Subcutaneous abdominal adipose tissue (tissue), 5 donors: ENCODE data around the gene ISM2.

Source experiments
- H3K27ac ChIP-seq: one replicate; pipeline ENCODE4 v1.7.0; 2013; ENCODE audit warnings: low read depth, mild to moderate bottlenecking, inconsistent platforms, low read length, moderate library complexity
- H3K27me3 ChIP-seq, 5 donors: one replicate each; pipeline ENCODE4 v1.7.0; 2013; ENCODE audit warnings: low read length in 5 of 5, inconsistent platforms in 1 of 5; ENCODE audit not compliant: control insufficient read depth in 5 of 5, insufficient read depth in 4 of 5
- H3K36me3 ChIP-seq, 5 donors: one replicate each; pipeline ENCODE4 v1.7.0; 2013; ENCODE audit warnings: low read length in 5 of 5; ENCODE audit not compliant: control insufficient read depth in 5 of 5, insufficient read depth in 5 of 5
- H3K4me1 ChIP-seq, 5 donors: one replicate each; pipeline ENCODE4 v1.7.0; 2013; ENCODE audit warnings: low read length in 5 of 5, mild to moderate bottlenecking in 3 of 5, moderate library complexity in 1 of 5; ENCODE audit not compliant: control insufficient read depth in 5 of 5, insufficient read depth in 5 of 5
- H3K4me3 ChIP-seq, 5 donors: one replicate each; pipeline ENCODE4 v1.7.0; 2013; ENCODE audit warnings: low read length in 5 of 5, low read depth in 1 of 5
- H3K9ac ChIP-seq, 5 donors: one replicate each; pipeline ENCODE4 v1.7.0; 2013; ENCODE audit warnings: low read length in 5 of 5, mild to moderate bottlenecking in 4 of 5, moderate library complexity in 3 of 5
- H3K9me3 ChIP-seq, 5 donors: one replicate each; pipeline ENCODE4 v1.7.0; 2013; ENCODE audit warnings: low read length in 5 of 5; ENCODE audit not compliant: control insufficient read depth in 5 of 5
- donor health status: healthy.
- donor health status: healthy.
- donor health status: healthy.
- donor health status: healthy.
- donor health status: healthy.

The ISM2 gene

DNA sequence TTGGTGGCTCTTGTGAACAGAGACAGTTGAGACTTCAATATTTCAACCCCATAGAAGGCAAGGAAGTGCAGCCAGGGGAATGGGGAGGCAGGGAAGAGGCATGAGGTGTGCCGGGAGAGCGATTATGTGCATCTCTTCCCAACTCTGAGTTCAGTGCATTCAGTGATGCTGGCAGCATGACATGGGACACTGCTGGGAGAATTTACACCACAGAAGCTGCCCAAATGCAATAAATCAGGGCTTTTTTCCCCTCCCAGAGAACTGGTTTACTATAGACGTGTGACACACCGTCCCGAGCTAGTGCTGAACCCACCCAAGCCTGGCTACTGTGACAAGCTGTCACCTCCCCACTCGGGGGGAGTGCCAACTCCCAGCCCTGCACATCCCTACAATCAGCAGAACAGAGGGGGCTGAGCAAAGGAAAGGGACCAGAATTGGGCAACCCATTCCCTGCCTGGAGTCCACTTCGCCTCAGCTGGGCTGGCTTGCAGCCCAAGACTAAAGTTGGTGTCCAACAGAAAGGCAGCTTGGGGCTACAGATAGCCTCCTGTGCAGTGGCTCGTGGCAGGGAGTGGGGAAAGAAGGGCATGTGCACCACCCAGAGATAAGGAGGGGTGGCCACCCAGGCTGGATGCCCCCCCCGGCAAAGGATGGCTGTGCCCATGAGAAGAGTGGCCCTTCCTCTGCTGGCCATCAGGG, 24.0 kb downstream of the ISM2 start:
- Histone ChIP-seq H3K9ac (peak overlapping the region in 1 of 5 donors; percentile 13), H3K9me3 (no peaks in the 10 kb centered on the region), H3K4me3 (no peak overlapping the region), H3K27me3 (peaks cover 0 to 6% (median 3%) of the 10 kb centered on the region in 5 donors), H3K4me1 (peaks cover 0 to 12% (median 4%) of the 10 kb centered on the region in 5 donors), H3K27ac (no peak overlapping the region), H3K36me3 (peaks cover 1 to 7% (median 2%) of the 10 kb centered on the region in 5 donors)

DNA sequence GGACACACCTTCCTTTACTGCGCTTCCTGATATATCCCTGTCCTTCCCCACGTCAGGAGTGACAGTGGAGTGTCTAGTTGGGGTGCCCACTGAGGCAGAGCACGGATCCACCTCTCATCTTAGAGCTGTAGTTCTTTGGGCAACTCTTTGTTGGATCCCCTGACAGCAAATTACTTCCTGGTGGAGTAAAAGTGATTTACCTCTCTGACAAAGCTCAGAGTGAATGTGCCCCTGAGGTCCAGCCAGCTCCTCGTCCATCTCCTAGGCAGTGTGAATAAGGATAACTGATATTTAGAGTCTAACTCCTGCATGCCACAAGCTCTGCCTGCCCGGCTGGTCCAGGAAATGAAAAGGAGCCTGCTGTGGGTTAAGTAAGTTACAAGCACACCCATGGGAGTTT, 24.7 kb downstream of the ISM2 start:
- Histone ChIP-seq H3K4me1 (peaks cover 0 to 12% (median 4%) of the 10 kb centered on the region in 5 donors), H3K27me3 (peaks cover 0 to 6% (median 3%) of the 10 kb centered on the region in 5 donors), H3K36me3 (peaks cover 5 to 14% (median 10%) of the 10 kb centered on the region in 5 donors), H3K9me3 (no peaks in the 10 kb centered on the region), H3K27ac (no peak overlapping the region), H3K4me3 (no peak overlapping the region), H3K9ac (no peak overlapping the region)

DNA sequence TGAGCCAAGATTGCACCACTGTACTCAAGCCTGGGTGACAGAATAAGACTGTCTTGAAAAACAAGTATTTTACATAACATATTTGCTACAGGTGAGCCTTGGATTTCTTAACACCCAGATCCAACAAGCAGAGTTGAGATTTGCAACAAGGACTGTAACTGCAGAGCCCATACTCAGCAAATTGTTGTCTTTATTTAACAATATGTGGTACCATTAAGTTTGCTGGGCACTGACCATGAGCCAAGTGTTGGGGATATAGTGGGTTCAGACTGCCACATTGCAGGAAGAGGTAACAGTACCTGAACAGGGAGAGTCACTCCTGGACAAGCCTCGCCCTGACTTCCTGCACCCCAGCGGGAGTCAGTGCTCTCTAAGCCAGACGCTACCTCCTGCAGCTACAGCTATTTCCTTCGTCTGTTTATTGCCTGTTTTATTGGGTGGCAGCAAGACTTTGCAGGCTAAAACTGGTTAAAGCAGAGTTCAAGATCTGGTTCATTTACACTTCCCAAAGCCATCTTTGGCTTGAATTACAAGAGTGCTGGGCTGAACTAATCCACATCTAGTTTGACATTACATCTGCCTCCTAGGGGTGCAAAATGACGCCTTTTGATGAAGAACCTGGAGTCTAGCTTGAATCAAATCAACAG, 28.3 kb downstream of the ISM2 start:
- H3K27me3 ChIP-seq = no peaks in the 10 kb centered on the region
- H3K9ac ChIP-seq = no peak overlapping the region
- H3K27ac ChIP-seq = no peak overlapping the region
- H3K36me3 ChIP-seq = peaks cover 21 to 50% (median 40%) of the 10 kb centered on the region in 5 donors
- H3K4me3 ChIP-seq = no peak overlapping the region
- no peaks in the 10 kb centered on the region for H3K9me3 ChIP-seq
- peaks cover 0 to 12% (median 4%) of the 10 kb centered on the region in 5 donors for H3K4me1 ChIP-seq

DNA sequence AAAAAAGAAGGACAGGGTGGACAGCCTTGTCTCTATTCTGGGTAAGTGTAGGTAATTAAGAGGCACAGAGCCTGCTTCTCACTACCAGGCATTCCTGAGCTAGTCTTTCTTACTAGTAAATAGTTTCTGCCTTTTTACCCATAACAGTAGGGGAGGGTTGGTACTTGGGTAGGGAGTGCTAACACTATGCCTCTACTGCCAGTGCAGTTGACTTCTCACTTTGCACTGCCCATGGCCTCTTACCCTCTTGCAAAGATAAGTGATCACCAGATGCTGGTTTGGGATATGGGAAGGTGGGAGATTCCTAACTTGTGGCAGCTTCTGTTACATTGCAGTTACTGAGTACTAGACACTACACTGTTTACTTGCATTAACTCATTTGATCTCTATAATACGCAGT, 29.1 kb downstream of the ISM2 start:
- Histone ChIP-seq H3K9ac (no peak overlapping the region), H3K36me3 (peaks cover 28 to 58% (median 48%) of the 10 kb centered on the region in 5 donors), H3K4me3 (no peak overlapping the region), H3K4me1 (peaks cover 0 to 6% (median 2%) of the 10 kb centered on the region in 5 donors), H3K27ac (no peak overlapping the region), H3K27me3 (no peaks in the 10 kb centered on the region), H3K9me3 (no peaks in the 10 kb centered on the region)

DNA sequence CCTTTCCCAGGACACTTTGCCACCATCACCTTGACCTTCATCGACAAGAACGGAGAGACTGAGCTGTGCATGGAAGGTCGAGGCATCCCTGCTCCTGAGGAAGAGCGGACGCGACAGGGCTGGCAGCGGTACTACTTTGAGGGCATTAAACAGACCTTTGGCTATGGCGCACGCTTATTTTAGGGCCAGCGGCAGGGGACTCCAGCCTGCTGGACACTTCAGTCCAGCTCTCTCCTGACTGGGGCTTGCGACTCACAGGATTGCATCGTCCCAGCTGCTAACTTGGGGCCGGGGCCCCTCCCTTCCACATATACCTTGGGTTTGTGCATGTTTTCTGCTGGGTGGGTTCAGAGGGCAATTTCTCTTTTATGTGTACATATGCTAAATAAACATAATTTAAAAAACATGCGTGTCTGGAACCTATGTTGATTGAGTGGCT, 29.5 kb downstream of the ISM2 start:
- Histone ChIP-seq H3K36me3 (peaks cover 28 to 62% (median 52%) of the 10 kb centered on the region in 5 donors), H3K27me3 (no peaks in the 10 kb centered on the region), H3K4me3 (no peak overlapping the region), H3K4me1 (peaks cover 0 to 2% (median 0%) of the 10 kb centered on the region in 5 donors), H3K9me3 (no peaks in the 10 kb centered on the region), H3K9ac (no peak overlapping the region), H3K27ac (no peak overlapping the region)

DNA sequence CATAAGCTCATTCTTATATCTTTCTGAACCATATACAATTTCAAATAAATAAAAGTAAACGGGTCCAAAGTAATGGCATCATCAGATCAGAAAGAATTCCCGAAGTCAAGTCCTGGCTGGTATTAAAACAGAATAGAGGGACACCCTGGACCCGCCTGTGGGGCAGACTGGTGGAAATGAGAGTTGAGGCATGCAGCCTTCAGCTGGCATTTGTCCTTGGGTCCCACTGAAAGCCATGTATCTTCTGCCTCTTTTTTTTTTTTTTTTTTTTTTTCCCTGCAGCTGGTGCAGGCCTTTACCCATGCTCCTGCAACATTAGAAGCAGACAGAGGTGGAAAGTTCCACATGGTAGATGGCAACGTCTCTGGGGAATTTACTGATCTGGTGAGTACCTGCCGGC, 30.8 kb downstream of the ISM2 start:
- no peaks in the 10 kb centered on the region for H3K4me1 ChIP-seq
- H3K9ac ChIP-seq = no peak overlapping the region
- H3K27me3 ChIP-seq = no peaks in the 10 kb centered on the region
- no peaks in the 10 kb centered on the region for H3K9me3 ChIP-seq
- H3K36me3 ChIP-seq = peaks cover 33 to 75% (median 65%) of the 10 kb centered on the region in 5 donors
- H3K27ac ChIP-seq = no peak overlapping the region
- no peak overlapping the region for H3K4me3 ChIP-seq

DNA sequence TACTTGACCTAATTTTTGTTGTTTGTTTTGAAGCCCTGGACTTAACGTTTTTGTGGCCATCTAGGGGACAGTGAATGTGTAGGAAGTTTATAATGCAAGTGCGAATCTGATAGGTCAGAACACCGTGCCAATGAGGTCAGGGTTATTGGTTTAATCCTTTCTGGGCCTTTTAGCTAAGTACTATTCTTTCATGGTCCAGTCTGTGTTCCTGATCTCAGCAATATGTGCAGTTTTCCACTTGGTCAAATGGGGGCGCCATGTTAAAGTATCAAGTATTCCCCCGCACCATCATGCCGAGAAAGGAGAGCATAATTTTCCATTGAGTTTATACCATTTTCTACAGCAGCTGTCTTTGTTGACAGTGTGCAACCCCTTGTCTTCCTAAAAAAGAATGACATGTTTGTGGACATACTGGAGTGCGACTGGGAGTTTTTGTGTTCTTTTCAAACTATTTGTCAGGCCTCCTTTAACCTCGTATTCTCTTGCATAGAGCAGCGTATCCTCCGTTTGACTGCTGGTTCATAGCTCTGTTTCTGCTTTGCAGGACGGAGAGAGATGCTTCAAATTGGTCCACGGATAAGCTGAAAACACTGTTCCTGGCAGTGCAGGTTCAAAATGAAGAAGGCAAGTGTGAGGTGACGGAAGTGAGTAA, 39.4 kb downstream of the ISM2 start:
- Histone ChIP-seq H3K27ac (peak overlapping the region; percentile 100), H3K9ac (peak overlapping the region; percentile 93 to 99 (median 98)), H3K9me3 (no peaks in the 10 kb centered on the region), H3K36me3 (peaks cover 22 to 45% (median 43%) of the 10 kb centered on the region in 5 donors), H3K4me3 (peak overlapping the region; percentile 84 to 100 (median 93)), H3K4me1 (peaks cover 8 to 30% (median 25%) of the 10 kb centered on the region in 5 donors), H3K27me3 (no peaks in the 10 kb centered on the region)

DNA sequence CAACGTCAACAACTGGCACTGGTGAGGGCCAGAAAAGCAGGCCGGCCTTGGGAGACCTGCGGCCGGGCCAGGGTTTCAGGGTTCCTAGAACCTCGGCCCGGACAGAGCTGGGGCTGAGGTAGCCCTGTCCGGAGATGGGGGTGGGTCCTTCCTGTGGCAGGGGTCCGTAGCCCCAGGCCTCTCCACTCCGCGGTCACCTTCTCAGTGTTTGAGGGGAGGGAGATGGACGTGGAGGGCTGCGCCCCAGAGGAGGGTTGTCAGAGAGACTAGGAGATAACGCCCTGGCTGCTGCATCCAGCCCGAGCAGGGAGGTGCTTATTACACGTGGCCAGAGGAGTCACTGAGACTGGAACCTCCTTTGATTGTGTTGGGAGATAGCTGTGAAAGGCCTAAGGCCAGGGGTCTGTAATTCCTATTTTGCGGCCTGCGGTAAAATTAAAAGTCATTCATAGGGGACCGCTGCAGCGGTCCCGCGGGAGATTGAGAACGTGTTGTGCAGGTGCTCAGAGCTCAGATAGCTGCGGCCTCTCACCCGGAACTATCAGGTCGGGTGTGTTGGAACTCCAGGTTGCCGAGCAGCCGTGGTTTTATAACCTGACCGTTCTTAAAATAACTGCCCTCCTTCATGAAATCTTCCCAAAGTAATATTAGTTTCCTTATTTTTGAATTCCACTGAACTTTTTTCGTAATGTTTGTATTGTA, 40.2 kb downstream of the ISM2 start:
- Histone ChIP-seq H3K4me1 (peaks cover 8 to 30% (median 25%) of the 10 kb centered on the region in 5 donors), H3K36me3 (peaks cover 21 to 37% (median 35%) of the 10 kb centered on the region in 5 donors), H3K9ac (peak overlapping the region; percentile 93 to 99 (median 98)), H3K27ac (peak overlapping the region; percentile 100), H3K27me3 (no peaks in the 10 kb centered on the region), H3K9me3 (no peaks in the 10 kb centered on the region), H3K4me3 (peak overlapping the region; percentile 84 to 100 (median 93))

DNA sequence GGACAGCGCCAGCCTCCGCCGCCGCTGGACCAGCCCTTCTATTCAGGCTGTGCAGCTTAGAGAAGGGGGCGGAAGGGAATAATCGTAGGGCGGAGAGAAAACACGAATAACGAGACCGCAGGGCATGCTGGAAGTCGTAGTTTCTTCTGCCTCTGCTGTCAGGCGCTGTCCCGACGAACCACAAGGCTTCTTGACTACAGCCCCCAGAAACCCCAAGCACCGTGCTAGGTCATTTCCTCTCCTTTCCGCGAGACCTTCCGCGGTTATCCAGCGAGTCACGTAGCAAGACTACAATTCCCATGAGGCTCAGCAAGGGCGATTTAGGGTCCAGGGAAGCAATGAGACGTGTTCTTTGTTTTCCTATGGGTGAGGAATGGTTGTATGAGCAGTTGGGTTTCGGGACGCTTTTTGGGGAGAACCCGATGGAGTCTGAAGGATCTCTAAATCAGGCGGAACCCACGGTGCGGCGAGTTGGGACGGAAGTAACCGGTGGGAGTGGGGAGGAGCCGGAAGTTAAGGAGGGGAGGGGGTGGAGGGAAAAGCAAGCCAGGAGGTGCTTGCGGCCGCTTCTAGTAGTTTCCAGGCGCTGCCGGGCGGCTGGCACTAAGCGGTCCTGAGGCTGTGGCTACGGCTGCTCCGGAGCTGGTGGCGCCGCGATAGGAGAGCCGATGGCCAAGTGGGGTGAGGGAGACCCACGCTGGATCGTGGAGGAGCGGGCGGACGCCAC, 40.9 kb downstream of the ISM2 start, which contains the start of the genes AHSA1 and VIPAS39:
AHSA1 (plus strand) TSS at position 572 of the 727 bp plus-strand sequence; CDS start at position 669, 97 bp downstream.
VIPAS39 (minus strand) TSS at position 80 of the 727 bp plus-strand sequence. CDS start 3,499 bp downstream, outside the sequence.
- H3K4me3 ChIP-seq = peak within 1 kb of the TSS; percentile 88 to 100 (median 96)
- H3K9ac ChIP-seq = peak within 1 kb of the TSS; percentile 93 to 99 (median 98)
- peak within 1 kb of the TSS; percentile 100 for H3K27ac ChIP-seq
- peaks cover 8 to 30% (median 25%) of the 10 kb centered on the region in 5 donors for H3K4me1 ChIP-seq
- no peaks in the 10 kb centered on the region for H3K9me3 ChIP-seq
- peaks cover 24 to 37% (median 34%) of the 10 kb centered on the region in 5 donors for H3K36me3 ChIP-seq
- H3K27me3 ChIP-seq = no peaks in the 10 kb centered on the region
